Bronchial epithelial cell (primary cell): ENCODE measurements around the gene CROT. TPM values are rescaled to one million over a fixed set of nuclear protein-coding genes. Genes with fewer than 3 reads are reported as not detected.

Experiments
- DNase-seq: peaks from one replicate; pipeline ENCODE4 v3.0.0-alpha.2; 2010; ENCODE audit warnings: low read depth
- FAIRE-seq: peaks from 2 replicates; lab custom pipeline; 2011; peaks lifted over from hg19 to GRCh38; lab: Jason Lieb, UNC
- H3K27me3 ChIP-seq: 2 replicates; pipeline ENCODE4 v1.5.1; 2011; ENCODE audit warnings: low read length; ENCODE audit not compliant: control insufficient read depth, insufficient read depth
- H3K36me3 ChIP-seq: 2 replicates; pipeline ENCODE4 v1.5.1; 2011; ENCODE audit warnings: low read length; ENCODE audit not compliant: control insufficient read depth, insufficient read depth
- H3K4me3 ChIP-seq: 2 replicates; pipeline ENCODE4 v1.5.1; 2011; ENCODE audit warnings: mild to moderate bottlenecking, low read depth, low read length, control low read depth
- CTCF ChIP-seq: IDR thresholded peaks from 2 replicates; pipeline ENCODE4 v1.5.1; 2011; ENCODE audit warnings: mild to moderate bottlenecking, moderate library complexity, low read length, control low read depth, inconsistent platforms; ENCODE audit not compliant: insufficient read depth, severe bottlenecking
- total RNA-seq: library from RNA; depleted of rRNA; stranded (reverse); fragments of >200 nt; gene quantifications from 2 replicates; pipeline ENCODE4 v1.2.1, GENCODE V29; 2014

CROT gene
- total RNA-seq, 1 donor from 2014 or later, result 12.9 TPM

DNA sequence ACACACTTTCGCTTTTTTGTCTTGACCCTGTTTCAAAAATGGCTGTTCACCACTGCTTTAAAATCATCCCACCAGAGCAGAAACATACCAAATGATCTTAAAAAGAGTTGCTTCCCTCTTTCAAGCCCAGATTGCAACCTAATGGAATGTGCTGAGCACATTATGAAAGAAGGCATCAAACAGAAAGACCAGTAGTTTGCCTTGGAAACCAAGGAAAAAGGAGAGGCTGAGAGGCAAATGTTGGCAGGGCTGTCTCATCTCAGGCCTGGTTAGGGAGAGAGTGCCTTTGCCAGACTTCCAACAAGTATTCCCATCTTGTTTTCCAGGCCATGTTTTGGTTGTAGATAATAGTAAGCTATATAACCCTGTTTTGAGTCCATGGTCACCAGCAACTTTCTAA lies 65.7 kb downstream of the CROT start:
- Histone ChIP-seq H3K36me3 (no peaks in the 10 kb centered on the region), H3K27me3 (no peaks in the 10 kb centered on the region), H3K4me3 (no peak overlapping the region)
- DNase-seq (no peak), FAIRE-seq (no peak)
- TF ChIP-seq CTCF, result no peak

GRCh38 chr7:87413029-87413428 lies 67.6 kb downstream of the CROT start:
- DNase-seq (no peak), FAIRE-seq (no peak)
- Histone ChIP-seq H3K4me3 (no peak overlapping the region), H3K27me3 (no peaks in the 10 kb centered on the region), H3K36me3 (no peaks in the 10 kb centered on the region)
- no peak for TF ChIP-seq CTCF

DNA sequence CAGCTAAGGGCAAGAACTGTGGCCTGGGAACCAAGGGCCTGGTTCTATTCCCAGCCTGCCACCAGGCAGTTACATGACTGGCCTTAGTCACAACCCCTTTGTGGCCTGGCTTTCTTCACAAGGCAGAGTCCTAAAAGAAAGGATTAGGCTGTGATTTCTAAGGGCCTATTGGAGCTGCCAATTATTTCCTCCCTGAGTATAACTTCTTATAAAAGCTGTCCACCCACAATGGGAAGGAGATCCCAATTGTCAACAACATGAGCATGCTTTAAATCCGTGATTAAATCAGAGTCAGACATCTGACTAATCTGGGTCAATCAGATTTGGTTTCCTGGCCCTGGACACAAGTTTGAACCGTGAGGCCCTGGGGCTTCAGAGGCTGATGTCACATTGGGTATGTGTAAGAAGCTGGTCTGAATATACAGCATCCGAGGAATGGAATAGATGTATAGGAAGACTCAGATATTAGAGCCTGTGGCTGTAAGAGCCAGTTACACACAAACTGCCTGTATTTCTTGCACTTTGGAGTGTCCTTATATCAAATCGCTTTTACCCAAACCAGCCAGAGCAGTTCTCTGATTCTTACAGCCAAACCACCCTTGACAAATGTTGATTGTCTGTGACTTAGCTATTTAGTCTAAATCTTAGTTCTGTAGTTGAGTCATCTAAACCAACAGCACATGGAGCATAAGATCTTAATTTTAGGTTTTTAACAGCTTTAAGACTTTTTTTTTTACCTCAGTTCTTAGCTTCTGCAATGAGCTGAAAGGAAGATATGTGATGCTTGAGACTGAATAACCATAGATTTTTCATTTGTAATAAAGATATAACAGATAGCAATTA lies 68.7 kb downstream of the CROT start:
- no peak for FAIRE-seq

GRCh38 chr7:87414794-87415188 lies 69.3 kb downstream of the CROT start:
- FAIRE-seq (no peak), DNase-seq (peak; percentile 48)
- no peak for TF ChIP-seq CTCF
- Histone ChIP-seq H3K36me3 (no peaks in the 10 kb centered on the region), H3K27me3 (no peaks in the 10 kb centered on the region), H3K4me3 (no peak overlapping the region)

More for the DNA sequence above, 68.7 kb downstream of the CROT start:
- TF ChIP-seq CTCF, result no peak
- no peak overlapping the region for H3K4me3 ChIP-seq
- H3K36me3 ChIP-seq, result no peaks in the 10 kb centered on the region
- H3K27me3 ChIP-seq, result no peaks in the 10 kb centered on the region
- DNase-seq, result peak; percentile 91

DNA sequence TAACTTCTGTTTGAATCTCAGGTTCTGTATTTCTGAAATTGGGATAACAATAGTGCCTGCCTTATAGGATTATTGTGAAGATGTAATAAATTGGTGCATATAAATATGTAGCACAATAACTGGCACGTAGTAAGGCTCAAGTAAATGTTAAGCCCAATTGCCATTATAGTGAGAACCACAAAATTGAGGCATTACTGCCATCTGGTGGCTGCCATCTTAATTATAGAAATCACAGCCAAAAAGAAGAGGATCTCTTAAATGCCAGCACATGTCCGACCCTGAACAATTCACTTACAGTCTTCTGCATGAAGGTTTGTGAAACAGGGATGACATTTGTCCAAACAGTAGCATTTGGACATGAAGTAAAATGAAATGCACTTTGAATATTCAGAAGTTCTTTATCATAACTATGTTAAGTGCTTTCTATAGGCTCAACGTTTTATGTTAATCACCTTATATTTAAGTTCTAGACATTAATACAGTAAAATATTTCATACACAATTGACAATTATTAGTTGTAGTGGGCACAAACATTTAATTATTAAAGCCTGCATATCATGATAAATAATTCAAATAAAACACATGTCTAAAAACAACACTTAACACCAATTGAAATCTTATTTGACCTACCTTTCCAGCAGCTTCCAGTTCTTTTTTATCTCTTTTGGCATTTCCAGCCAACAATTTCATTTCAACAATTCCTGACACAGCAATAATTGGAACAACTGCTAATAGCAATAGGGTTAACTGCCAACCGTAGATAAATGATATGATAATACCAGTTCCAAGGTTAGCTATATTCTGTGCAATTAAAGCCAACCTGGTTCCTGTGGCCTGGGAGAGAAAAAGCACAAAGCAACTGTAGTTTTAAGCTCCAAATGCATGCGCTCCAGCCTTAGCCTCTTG lies 71.5 kb downstream of the CROT start:
- no peak overlapping the region for H3K4me3 ChIP-seq
- TF ChIP-seq CTCF, result peak; percentile 50
- DNase-seq (peak; percentile 70), FAIRE-seq (no peak)
- H3K36me3 ChIP-seq, result no peaks in the 10 kb centered on the region
- no peaks in the 10 kb centered on the region for H3K27me3 ChIP-seq
